GM23338 (cell line): ENCODE data around the gene ETHE1. TPM values are rescaled to one million over a fixed set of nuclear protein-coding genes. Genes with fewer than 3 reads are reported as not detected.

Experiments
- ATAC-seq: fragments of 200-7000 bp; cut with Tn5 transposase; 3 replicates; pipeline ENCODE4 v1.9.1; 2020
- DNase-seq: peaks from one replicate; pipeline ENCODE4 v3.0.0-alpha.2; 2015; ENCODE audit warnings: low spot score
- H2AFZ ChIP-seq: fragments of 200-600 bp; sonication (generic); 2 replicates; pipeline ENCODE4 v1.8.0; 2016; ENCODE audit warnings: antibody characterized with exemption, mild to moderate bottlenecking, moderate library complexity
- H3F3A ChIP-seq: fragments of 200-600 bp; sonication (generic); replicated peaks from 2 replicates; pipeline ENCODE4 v1.8.0; 2017; ENCODE audit warnings: antibody characterized with exemption, mixed run types, low read depth
- H3K27ac ChIP-seq: fragments of 200-600 bp; sonication (generic); 2 replicates; pipeline ENCODE4 v1.6.1; 2016; ENCODE audit warnings: low read depth
- H3K27me3 ChIP-seq: fragments of 200-600 bp; sonication (generic); 2 replicates; pipeline ENCODE4 v1.8.0; 2016; ENCODE audit warnings: mild to moderate bottlenecking, mixed run types, moderate library complexity; ENCODE audit not compliant: insufficient read depth
- H3K36me3 ChIP-seq: fragments of 200-600 bp; sonication (generic); 2 replicates; pipeline ENCODE4 v1.8.0; 2016; ENCODE audit warnings: mild to moderate bottlenecking; ENCODE audit not compliant: insufficient read depth
- H3K4me1 ChIP-seq: fragments of 200-600 bp; sonication (generic); 2 replicates; pipeline ENCODE4 v1.8.0; 2016; ENCODE audit warnings: mild to moderate bottlenecking, moderate library complexity; ENCODE audit not compliant: insufficient read depth
- H3K4me2 ChIP-seq: fragments of 200-600 bp; sonication (generic); 2 replicates; pipeline ENCODE4 v1.7.1; 2017; ENCODE audit warnings: mixed run types
- H3K4me3 ChIP-seq: fragments of 200-600 bp; sonication (generic); 2 replicates; pipeline ENCODE4 v1.6.1; 2016; ENCODE audit warnings: mixed run types
- H3K79me2 ChIP-seq: fragments of 200-600 bp; sonication (generic); replicated peaks from 2 replicates; pipeline ENCODE4 v1.8.0; 2017; ENCODE audit warnings: mild to moderate bottlenecking; ENCODE audit not compliant: insufficient read depth
- H3K9me2 ChIP-seq: fragments of 200-600 bp; sonication (generic); 2 replicates; pipeline ENCODE4 v1.8.0; 2017; ENCODE audit not compliant: insufficient read depth
- H4K20me1 ChIP-seq: fragments of 200-600 bp; sonication (generic); replicated peaks from 2 replicates; pipeline ENCODE4 v1.8.0; 2017; ENCODE audit warnings: mild to moderate bottlenecking; ENCODE audit not compliant: insufficient read depth
- H3K27ac Mint-ChIP-seq: 2 replicates; pipeline ENCODE4 v1.8.0; 2020; ENCODE audit warnings: inconsistent platforms, mild to moderate bottlenecking, moderate library complexity, mixed read lengths
- H3K27me3 Mint-ChIP-seq: 3 replicates; pipeline ENCODE4 v1.8.0; 2022; ENCODE audit warnings: low read depth, mild to moderate bottlenecking, moderate library complexity, mixed read lengths, inconsistent platforms; ENCODE audit not compliant: insufficient read depth, poor library complexity
- H3K36me3 Mint-ChIP-seq: 3 replicates; pipeline ENCODE4 v1.8.0; 2021; ENCODE audit warnings: low read depth, mild to moderate bottlenecking, inconsistent platforms, moderate library complexity, mixed read lengths
- H3K4me1 Mint-ChIP-seq: 3 replicates; pipeline ENCODE4 v1.8.0; 2020; ENCODE audit warnings: mild to moderate bottlenecking, inconsistent platforms, mixed read lengths
- H3K4me3 Mint-ChIP-seq: 3 replicates; pipeline ENCODE4 v1.8.0; 2021; ENCODE audit warnings: moderate library complexity, mild to moderate bottlenecking, inconsistent platforms, mixed read lengths
- H3K9me3 Mint-ChIP-seq: 3 replicates; pipeline ENCODE4 v1.8.0; 2020; ENCODE audit warnings: moderate library complexity, mild to moderate bottlenecking, inconsistent platforms, mixed read lengths
- STAT1 ChIP-seq: IDR thresholded peaks from one replicate; pipeline ENCODE4 v1.6.1; 2016; ENCODE audit warnings: antibody characterized with exemption; ENCODE audit not compliant: unreplicated experiment
- polyA plus RNA-seq: library from polyadenylated mRNA; unstranded; fragments of >200 nt; fragmentation: Nextera tagmentation; extraction: Ambion mirVana; gene quantifications from 2 replicates; pipeline ENCODE4 v1.2.1, GENCODE V29; 2016
- total RNA-seq: library from RNA; depleted of rRNA; stranded (reverse); fragments of >200 nt; shearing (Covaris generic); gene quantifications from 2 replicates; pipeline ENCODE4 v1.2.3, GENCODE V29; 2014
- TF ChIP-seq, protein P1 (sequence below): fragments of 250-450 bp; sonication (Bioruptor Pico); IDR thresholded peaks from 2 replicates; pipeline ENCODE4 v1.5.0; 2020; ENCODE audit warnings: mild to moderate bottlenecking, moderate library complexity

The ETHE1 gene
- total and polyA plus RNA-seq, 2 experiments from 2014 or later = 11.1 to 25.5 TPM

DNA sequence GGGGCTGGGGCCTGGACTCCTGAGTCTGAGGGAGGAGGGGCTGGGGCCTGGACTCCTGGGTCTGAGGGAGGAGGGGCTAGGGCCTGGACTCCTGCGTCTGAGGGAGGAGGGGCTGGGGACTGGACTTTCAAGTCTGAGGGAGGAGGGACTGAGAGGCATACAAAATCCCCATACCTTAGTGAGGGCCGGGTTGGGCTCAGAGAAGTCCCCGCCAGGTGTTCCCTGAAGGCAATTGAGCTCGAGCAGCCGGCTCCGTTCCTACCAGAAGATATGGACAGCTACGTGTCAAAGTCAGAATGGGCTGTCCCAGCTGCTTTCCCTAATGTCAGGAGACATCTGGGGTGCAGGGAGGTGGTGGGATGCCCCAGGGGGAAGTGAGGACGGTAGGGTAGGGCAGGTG is 31.9 kb downstream of the ETHE1 start:
- Mint-ChIP-seq H3K36me3 (peaks cover 3% of the 10 kb centered on the region; the same call in 1 of the 3 replicates), H3K4me1 (0 out of 3 replicates have a peak, but pooled peaks cover 5% of the 10 kb centered on the region), H3K4me3 (no peak overlapping the region), H3K27me3 (peaks cover 2% of the 10 kb centered on the region), H3K9me3 (no peaks in the 10 kb centered on the region), H3K27ac (no peak overlapping the region)
- H3K9me2 ChIP-seq = no peaks in the 10 kb centered on the region
- H3K27me3 ChIP-seq = no peaks in the 10 kb centered on the region
- TF ChIP-seq STAT1 = no peak
- 0 out of 2 replicates have a peak, but pooled peaks cover 7% of the 10 kb centered on the region for H4K20me1 ChIP-seq
- ATAC-seq (peak; percentile 72), DNase-seq (no peak)
- H3F3A ChIP-seq = no peaks in the 10 kb centered on the region
- no peaks in the 10 kb centered on the region for H3K4me1 ChIP-seq
- H3K4me3 ChIP-seq = no peak overlapping the region
- no peak overlapping the region for H3K27ac ChIP-seq
- no peaks in the 10 kb centered on the region; the same call in 1 of the 2 replicates for H3K36me3 ChIP-seq
- H3K4me2 ChIP-seq = no peak overlapping the region
- no peak overlapping the region for H2AFZ ChIP-seq
- H3K79me2 ChIP-seq = no peaks in the 10 kb centered on the region

DNA sequence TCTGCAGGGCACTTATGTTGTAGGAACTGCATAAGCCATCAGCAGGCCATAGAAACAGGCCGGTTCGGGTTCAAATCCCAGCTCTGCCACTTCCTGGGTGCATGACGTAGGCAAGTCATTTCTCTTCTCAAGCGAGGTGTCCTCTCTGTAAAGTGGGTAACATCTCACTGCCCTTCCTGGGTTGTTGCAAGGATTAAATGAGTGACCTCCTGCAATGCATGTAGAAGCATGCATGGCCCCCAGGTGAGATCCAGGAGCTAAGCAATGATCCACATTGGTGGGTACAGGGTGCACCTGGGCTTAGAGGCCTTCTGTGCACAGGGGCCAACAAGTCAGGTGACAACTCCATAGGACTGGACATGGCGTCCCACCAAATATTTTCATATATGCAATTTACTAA is 36.2 kb downstream of the ETHE1 start:
- H3K9me2 ChIP-seq = no peaks in the 10 kb centered on the region
- ATAC-seq (no peak), DNase-seq (no peak)
- H3K79me2 ChIP-seq = no peaks in the 10 kb centered on the region
- H3K4me2 ChIP-seq = no peak overlapping the region
- TF ChIP-seq, protein P1, sequence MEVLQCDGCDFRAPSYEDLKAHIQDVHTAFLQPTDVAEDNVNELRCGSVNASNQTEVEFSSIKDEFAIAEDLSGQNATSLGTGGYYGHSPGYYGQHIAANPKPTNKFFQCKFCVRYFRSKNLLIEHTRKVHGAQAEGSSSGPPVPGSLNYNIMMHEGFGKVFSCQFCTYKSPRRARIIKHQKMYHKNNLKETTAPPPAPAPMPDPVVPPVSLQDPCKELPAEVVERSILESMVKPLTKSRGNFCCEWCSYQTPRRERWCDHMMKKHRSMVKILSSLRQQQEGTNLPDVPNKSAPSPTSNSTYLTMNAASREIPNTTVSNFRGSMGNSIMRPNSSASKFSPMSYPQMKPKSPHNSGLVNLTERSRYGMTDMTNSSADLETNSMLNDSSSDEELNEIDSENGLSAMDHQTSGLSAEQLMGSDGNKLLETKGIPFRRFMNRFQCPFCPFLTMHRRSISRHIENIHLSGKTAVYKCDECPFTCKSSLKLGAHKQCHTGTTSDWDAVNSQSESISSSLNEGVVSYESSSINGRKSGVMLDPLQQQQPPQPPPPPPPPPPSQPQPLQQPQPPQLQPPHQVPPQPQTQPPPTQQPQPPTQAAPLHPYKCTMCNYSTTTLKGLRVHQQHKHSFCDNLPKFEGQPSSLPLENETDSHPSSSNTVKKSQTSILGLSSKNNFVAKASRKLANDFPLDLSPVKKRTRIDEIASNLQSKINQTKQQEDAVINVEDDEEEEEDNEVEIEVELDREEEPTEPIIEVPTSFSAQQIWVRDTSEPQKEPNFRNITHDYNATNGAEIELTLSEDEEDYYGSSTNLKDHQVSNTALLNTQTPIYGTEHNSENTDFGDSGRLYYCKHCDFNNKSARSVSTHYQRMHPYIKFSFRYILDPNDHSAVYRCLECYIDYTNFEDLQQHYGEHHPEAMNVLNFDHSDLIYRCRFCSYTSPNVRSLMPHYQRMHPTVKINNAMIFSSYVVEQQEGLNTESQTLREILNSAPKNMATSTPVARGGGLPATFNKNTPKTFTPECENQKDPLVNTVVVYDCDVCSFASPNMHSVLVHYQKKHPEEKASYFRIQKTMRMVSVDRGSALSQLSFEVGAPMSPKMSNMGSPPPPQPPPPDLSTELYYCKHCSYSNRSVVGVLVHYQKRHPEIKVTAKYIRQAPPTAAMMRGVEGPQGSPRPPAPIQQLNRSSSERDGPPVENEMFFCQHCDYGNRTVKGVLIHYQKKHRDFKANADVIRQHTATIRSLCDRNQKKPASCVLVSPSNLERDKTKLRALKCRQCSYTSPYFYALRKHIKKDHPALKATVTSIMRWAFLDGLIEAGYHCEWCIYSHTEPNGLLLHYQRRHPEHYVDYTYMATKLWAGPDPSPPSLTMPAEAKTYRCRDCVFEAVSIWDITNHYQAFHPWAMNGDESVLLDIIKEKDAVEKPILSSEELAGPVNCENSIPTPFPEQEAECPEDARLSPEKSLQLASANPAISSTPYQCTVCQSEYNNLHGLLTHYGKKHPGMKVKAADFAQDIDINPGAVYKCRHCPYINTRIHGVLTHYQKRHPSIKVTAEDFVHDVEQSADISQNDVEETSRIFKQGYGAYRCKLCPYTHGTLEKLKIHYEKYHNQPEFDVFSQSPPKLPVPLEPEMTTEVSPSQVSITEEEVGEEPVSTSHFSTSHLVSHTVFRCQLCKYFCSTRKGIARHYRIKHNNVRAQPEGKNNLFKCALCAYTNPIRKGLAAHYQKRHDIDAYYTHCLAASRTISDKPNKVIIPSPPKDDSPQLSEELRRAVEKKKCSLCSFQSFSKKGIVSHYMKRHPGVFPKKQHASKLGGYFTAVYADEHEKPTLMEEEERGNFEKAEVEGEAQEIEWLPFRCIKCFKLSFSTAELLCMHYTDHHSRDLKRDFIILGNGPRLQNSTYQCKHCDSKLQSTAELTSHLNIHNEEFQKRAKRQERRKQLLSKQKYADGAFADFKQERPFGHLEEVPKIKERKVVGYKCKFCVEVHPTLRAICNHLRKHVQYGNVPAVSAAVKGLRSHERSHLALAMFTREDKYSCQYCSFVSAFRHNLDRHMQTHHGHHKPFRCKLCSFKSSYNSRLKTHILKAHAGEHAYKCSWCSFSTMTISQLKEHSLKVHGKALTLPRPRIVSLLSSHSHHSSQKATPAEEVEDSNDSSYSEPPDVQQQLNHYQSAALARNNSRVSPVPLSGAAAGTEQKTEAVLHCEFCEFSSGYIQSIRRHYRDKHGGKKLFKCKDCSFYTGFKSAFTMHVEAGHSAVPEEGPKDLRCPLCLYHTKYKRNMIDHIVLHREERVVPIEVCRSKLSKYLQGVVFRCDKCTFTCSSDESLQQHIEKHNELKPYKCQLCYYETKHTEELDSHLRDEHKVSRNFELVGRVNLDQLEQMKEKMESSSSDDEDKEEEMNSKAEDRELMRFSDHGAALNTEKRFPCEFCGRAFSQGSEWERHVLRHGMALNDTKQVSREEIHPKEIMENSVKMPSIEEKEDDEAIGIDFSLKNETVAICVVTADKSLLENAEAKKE = no peak
- no peak overlapping the region for H3K4me3 ChIP-seq
- 0 out of 3 replicates have a peak, but pooled peaks cover 5% of the 10 kb centered on the region for H3K4me1 Mint-ChIP-seq
- no peaks in the 10 kb centered on the region for H3K36me3 ChIP-seq
- no peak overlapping the region for H3K27ac ChIP-seq
- no peaks in the 10 kb centered on the region for H3K4me1 ChIP-seq
- H3F3A ChIP-seq = no peaks in the 10 kb centered on the region
- H3K27ac Mint-ChIP-seq = no peak overlapping the region
- no peak overlapping the region for H3K4me3 Mint-ChIP-seq
- H4K20me1 ChIP-seq = 0 out of 2 replicates have a peak, but pooled peaks cover 7% of the 10 kb centered on the region
- H3K36me3 Mint-ChIP-seq = no peaks in the 10 kb centered on the region
- peaks cover 3% of the 10 kb centered on the region for H3K27me3 Mint-ChIP-seq
- H3K27me3 ChIP-seq = no peaks in the 10 kb centered on the region
- no peak overlapping the region for H2AFZ ChIP-seq
- H3K9me3 Mint-ChIP-seq = no peaks in the 10 kb centered on the region
